Mesenteric fat pad (tissue), 1 donor: ENCODE results near the gene NAALADL2. TPM values are rescaled to one million over a fixed set of nuclear protein-coding genes. Genes with fewer than 3 reads are reported as not detected.
"Not testable (repeated sequence)": the region's sequence is repeated elsewhere in the genome, so short reads cannot be mapped to it uniquely, and the experiment has no call there.

Source experiments
- DNase-seq: peaks from one replicate; pipeline ENCODE4 v3.0.0-alpha.2; 2020; ENCODE audit warnings: low spot score
- microRNA-seq: library from miRNA; unstranded; fragments of <30 nt; microRNA quantifications from one replicate; pipeline ENCODE4 v1.2.0, GENCODE V29; 2020; ENCODE audit warnings: borderline number of aligned reads
- total RNA-seq: library from RNA; stranded (reverse); fragmentation: NEBNext Ultra II Directional; extraction: Animal tissue kit (Norgen Biotek cat#: 25700); gene quantifications from one replicate; pipeline ENCODE4 v1.2.1, GENCODE V29; 2021
- donor health status: DM: yes; HTN: yes; CAD: no.

NAALADL2 gene
- total RNA-seq, 1 donor from 2014 or later: 12.5 TPM

DNA sequence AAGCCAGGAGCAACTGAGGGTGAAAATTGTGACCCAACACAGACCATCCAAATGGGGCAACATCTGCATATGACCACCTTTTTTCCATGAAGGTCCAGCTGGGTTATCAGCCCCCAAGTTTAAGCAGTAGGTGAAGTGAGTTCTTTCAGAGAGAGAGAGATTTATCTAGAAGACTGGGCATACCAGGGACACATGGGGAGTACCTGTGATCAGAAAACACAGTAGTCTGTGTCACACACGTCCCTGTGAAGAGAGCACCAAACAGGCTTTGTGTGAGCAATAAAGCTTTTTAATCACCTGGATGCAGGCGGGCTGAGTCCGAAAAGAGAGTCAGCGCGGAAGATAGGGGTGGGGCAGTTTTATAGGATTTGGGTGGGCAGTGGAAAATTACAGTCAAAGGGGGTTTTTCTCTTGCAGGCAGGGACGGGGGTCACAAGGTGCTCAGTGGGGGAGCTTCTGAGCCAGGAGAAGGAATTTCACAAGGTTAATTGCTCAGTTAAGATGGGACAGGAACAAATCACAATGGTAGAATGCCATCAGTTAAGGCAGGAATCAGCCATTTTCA, 966.0 kb downstream of the NAALADL2 start:
- DNase-seq: not testable (repeated sequence)

GRCh38 chr3:175826759-175827158, 967.6 kb downstream of the NAALADL2 start:
- DNase-seq: no peak

- DNase-seq: not testable (repeated sequence)
Observed at GRCh38 chr3:175829809-175830208, 970.7 kb downstream of the NAALADL2 start.

- DNase-seq: not testable (repeated sequence)
Observed at GRCh38 chr3:175835763-175836162, 976.6 kb downstream of the NAALADL2 start.

GRCh38 chr3:175836617-175837016, 977.5 kb downstream of the NAALADL2 start:
- DNase-seq: no peak

DNA sequence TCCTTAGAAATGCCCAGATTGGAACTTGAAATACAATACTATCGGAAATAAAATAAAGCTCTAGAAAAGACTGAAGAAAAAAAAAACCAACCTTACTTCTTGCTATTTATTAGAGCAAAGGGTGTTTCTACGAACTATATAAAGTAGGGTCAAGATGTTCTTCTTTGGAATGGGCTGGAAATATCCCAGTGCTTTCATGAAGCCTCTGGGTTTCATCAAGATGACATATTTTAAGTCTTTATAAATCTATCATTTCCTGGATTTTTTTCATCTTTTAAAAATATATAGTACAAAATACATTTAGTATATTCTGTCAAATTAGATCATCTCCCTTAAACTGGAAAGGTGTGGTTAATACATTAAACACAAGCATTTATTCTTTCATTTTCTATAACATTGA, 978.8 kb downstream of the NAALADL2 start:
- DNase-seq: no peak

DNA sequence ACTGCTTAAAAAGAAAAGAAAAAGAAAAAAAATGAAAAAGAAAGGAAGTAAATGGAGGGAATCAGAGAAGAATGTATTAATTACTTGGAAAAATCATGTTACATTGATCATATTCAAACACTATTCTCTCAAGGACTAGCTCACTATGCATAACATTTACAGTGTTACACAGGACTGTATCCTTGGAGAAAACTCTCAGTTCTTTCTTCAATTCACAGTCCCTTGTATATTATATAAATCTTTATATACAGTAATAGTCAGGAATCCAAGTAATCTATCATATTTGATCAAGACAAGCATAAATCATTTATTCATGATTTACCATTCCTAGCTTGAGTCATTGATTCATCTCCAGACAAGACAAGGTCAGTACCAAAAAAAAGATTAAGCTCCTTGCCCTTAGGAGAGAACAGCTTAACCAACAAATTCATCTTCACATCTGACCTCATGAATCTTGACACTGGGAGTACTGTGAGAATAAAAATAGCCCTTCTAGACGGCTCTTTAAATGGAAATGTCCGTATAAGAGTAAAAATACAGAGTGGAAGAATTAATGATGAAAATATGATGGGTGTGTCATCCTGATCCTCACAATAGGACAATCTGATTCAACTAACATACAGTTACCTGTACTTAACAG, 980.4 kb downstream of the NAALADL2 start:
- DNase-seq: no peak

DNA sequence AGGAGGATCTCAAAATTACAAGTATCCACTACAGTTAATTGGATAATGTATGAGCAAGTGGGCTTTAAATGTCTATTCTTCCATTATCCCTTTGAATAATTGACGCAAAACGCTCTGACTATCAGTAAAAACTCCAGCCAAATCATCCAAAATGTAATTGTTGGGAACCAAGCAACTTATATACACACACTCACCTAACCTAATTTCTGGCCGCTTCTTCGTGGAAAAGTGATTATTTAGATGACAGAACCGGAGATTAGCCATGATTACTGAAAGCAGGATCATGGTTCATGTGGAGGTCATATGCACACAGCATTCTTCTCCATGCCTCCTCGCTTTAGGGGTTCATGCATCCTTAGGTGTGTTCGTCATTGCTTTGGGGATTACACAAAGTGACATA, 992.4 kb downstream of the NAALADL2 start:
- DNase-seq: no peak

GRCh38 chr3:175852560-175852959, 993.4 kb downstream of the NAALADL2 start:
- no peak for DNase-seq

- no peak for DNase-seq
Observed at GRCh38 chr3:175857666-175858270, 998.6 kb downstream of the NAALADL2 start.

Small RNA genes lying within 50 kb of the gene (microRNA-seq; reads per million reads assigned to microRNA genes)
- not detected for gene MIR4789
